Measurements from ENCODE around the gene DHX29. TPM values are rescaled to one million over a fixed set of nuclear protein-coding genes. Genes with fewer than 3 reads are reported as not detected.

Gene DHX29
- total RNA-seq, 2 donors from 2014 or later: 20.8 to 24.6 TPM

DNA sequence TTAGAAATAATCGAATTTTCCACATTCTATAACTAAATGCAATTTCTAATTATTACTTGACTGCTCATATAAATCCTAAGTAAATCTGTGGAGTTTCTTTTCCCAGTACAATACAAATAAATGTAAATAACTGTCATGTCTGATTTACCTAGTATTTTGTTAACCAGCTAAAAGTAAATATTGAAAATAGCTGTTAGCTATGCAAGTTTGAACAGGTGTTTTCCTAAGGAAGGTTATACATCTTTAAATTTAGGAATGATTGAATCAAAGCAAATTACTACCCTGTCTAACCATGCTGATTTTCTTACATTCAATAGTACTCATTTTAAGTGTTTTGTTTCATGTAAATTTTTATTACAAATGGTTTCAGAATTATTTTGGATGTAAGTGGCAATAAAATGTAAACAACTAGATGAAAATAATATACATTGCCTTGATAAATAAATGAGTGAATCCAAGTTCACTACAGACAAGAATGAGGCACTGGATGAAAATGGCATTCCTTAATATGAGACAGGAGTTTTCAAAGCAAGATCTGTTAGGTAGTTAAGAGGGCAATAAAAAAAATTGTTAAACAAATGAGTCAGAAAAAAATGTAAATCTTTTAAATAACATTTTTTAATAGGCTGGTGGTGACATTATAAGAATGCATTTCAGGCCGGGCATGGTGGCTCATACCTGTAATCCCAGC, 96.2 kb downstream of the DHX29 start:
- DNase-seq: no peak
- Histone ChIP-seq H3K4me1 (no peaks in the 10 kb centered on the region), H3K9me3 (no peaks in the 10 kb centered on the region), H3K27ac (no peak overlapping the region), H3K27me3 (no peaks in the 10 kb centered on the region), H3K4me3 (no peak overlapping the region), H3K36me3 (no peaks in the 10 kb centered on the region), H3K9ac (ENCODE audit: low read depth in 2 of 2, low read length in 2 of 2) (no peak overlapping the region)
- TF ChIP-seq CTCF (IDR thresholded peaks at IDR 0.05): no peak
- intact Hi-C loops (cut with DNase I): no loop called here

Other genes starting within 250 kb of the DHX29 start
- gene GZMA, start 205.0 kb downstream of the DHX29 start, total RNA-seq: 1 to 10 TPM; 2.0 to 5.7 TPM
- 1 to 10 TPM; 7.1 TPM for gene GPX8, start 147.5 kb downstream of the DHX29 start, total RNA-seq
- gene CDC20B, start 134.5 kb downstream of the DHX29 start, total RNA-seq: not detected
- under 1 TPM; 0.13 to 0.22 TPM for gene MCIDAS, start 80.4 kb downstream of the DHX29 start, total RNA-seq
- 1 to 10 TPM; 2.5 to 2.6 TPM for gene CCNO, start 74.1 kb downstream of the DHX29 start, total RNA-seq
- gene MTREX, start 295 bp upstream of the DHX29 start, total RNA-seq: 10 to 100 TPM; 53.7 to 69.0 TPM
- 10 to 100 TPM; 53.0 to 85.7 TPM for gene PLPP1, start 227.3 kb upstream of the DHX29 start, total RNA-seq